HK-2 (cell line): Measurements from ENCODE around the gene MBD6.

Experiments used
- DNase-seq: peaks from one replicate; pipeline ENCODE4 v3.0.0-alpha.2; 2018; ENCODE audit not compliant: unreplicated experiment

MBD6 gene, protein sequence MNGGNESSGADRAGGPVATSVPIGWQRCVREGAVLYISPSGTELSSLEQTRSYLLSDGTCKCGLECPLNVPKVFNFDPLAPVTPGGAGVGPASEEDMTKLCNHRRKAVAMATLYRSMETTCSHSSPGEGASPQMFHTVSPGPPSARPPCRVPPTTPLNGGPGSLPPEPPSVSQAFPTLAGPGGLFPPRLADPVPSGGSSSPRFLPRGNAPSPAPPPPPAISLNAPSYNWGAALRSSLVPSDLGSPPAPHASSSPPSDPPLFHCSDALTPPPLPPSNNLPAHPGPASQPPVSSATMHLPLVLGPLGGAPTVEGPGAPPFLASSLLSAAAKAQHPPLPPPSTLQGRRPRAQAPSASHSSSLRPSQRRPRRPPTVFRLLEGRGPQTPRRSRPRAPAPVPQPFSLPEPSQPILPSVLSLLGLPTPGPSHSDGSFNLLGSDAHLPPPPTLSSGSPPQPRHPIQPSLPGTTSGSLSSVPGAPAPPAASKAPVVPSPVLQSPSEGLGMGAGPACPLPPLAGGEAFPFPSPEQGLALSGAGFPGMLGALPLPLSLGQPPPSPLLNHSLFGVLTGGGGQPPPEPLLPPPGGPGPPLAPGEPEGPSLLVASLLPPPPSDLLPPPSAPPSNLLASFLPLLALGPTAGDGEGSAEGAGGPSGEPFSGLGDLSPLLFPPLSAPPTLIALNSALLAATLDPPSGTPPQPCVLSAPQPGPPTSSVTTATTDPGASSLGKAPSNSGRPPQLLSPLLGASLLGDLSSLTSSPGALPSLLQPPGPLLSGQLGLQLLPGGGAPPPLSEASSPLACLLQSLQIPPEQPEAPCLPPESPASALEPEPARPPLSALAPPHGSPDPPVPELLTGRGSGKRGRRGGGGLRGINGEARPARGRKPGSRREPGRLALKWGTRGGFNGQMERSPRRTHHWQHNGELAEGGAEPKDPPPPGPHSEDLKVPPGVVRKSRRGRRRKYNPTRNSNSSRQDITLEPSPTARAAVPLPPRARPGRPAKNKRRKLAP

DNA sequence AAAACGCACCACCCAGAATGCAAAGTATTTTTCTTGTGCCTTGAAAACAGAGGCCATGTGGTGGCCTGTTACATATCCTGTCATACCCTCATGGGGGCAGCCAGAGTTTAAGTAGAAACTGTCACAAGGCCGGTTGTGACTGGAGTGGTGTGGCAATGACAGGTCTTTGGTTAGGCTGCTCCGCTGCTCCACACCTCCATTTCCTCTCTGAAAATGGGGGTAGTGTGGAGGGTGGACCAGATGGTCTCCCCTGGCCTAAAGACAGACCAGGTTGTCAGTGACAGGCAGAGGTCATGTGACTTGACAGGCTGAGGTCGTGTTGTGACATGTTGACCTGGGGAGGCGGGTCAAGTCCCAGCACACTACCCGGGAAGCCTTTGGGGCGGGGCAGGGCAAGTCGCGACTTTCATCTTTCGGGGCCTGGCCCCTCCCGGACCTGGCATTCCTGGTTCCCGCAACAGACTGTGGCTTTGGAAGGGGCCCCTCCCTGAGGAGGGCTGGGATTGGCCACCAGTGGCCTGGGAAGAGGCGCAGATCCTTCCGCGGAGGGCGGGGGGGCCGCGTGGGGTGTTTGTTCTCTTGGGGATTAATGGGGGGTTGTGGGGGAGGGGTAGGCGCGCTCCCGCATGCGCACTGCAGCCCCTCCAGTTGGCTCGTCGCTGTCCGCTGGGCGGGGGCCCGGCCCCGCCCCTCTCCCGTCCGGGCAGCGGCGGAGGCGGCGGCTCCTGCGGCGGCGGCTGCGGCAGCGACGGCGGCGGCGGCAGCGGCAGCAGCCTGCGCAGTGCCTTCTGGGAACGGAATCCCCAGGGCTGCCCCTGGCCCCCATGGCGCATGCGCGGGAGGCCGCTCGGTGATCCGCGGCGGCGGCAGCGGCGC lies at the start of gene MBD6:
Gene MBD6 (plus strand): TSS at position 814 of the 876 bp plus-strand sequence. CDS start 1,480 bp downstream, outside the sequence.
- peak; percentile 87 for DNase-seq

GRCh38 chr12:57473392-57473791 lies 49.2 kb upstream of the MBD6 start:
- DNase-seq = no peak

DNA sequence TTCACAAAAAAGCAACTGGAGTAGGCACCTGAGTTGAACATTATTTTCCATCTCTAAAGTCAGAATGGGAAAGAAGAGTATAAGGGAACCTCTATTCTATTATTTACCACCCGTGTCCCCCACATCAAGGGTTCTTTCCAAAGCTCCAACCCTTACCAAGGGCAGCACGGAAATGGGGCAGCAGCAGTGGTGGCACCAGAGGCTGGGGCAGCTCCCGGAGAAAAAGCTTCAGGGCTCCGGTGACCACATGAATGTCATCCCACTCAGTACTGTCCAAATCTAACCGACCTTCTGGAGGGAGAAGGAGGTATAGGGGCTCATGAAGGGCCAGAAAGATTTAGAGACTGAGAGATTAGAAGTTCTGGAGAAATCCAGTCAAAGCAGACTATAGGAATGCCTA lies 48.7 kb upstream of the MBD6 start:
- no peak for DNase-seq

GRCh38 chr12:57474430-57474829 lies 48.2 kb upstream of the MBD6 start:
- no peak for DNase-seq

- DNase-seq = no peak
Measured at GRCh38 chr12:57474862-57475261, 47.8 kb upstream of the MBD6 start.

DNA sequence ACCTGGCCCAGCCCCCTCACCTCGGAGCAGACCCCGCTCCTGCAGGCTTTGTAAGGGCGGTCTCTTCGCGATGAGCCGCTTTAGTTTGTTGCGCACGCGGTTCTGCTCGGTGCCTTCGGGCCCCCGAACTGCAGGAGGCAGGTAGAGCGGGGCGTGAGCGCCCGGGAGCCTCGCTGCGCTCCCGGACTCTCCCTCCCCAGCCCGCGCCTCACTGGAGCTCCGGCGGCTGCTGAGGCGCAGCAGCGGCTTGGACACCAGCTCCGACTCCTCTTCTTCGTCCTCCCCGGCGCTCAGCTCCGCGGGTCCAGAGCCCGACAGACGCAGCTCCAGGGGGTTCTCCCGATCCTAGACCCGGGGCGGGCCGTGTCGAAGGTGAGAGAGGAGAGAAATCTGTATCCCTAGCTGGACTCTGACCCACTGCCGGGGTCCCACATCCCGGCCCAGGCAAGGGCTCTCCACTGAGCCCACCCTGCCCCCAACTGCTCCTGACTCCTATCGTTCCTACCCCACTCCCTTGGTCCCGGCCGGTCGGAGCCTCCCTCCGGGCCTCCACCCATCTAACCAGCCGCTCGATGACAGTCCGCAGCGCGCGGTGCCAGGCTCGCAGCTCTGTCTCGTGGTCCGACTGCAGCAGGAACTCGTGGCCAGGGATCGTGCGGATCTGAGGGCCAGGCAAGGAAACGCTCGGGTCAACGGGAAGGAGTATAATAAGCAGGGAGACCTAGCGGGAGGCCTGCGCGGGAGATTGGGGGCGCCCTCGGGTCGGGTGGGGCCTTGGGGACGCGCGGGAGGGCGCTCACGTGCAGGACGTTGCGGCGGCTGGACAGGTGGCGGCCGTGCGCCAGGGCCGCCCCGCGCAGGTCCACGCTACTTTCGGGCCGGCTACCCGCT lies 47.1 kb upstream of the MBD6 start:
- DNase-seq = no peak

GRCh38 chr12:57476162-57476992 lies 46.2 kb upstream of the MBD6 start:
- DNase-seq = no peak

DNA sequence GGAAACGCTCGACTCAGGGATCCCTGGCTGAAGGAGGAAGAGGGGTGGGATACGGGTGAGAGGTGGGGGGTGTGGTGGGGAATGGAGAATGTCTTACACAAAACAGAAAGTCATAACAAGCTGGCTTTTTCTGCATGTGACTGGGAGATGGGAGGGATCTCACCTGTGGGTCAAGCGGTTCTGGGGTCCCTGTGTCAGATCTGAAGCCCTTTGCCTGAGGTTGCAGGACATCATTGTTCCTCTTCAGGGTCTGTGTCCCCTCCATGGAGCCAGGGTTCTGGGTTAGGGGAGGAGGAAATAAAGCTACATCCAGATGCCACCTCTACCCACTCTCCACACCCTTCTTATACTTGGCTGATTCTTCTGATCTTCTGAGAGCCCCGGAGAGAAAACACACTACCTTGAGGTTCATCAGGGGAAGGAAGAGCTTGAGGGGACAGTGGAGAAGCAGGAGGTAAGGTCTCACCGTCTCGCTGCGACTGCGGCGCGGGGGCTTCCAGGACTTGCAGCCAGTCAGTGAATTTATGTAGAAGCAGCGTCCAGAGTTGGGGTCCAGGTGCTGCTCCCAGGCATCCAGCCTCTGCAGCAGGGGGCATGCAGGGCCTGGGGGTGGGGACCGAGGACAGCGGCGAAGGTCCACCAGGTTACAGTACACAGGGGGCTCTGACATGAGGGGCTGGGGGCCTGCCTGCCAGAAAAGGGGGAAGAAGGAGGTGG lies 45.5 kb upstream of the MBD6 start:
- DNase-seq = no peak

- no peak for DNase-seq
Measured at GRCh38 chr12:57477710-57478681, 44.6 kb upstream of the MBD6 start.

DNA sequence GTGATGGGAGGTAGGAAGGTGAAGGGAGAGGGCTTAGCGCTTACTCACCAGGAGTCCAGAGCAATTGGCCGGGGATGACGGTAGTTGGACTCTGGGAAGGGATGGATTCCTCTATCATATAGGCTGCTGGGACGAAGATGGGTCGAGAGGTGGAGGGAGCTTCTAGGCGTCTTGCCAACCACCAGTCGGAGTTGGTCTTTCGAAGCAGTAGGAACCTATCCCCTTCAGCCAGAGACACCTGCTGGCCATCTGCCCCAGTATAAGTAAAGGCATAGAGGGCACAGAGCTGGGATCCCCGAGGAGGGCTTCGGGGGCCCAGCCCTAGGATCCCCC lies 43.6 kb upstream of the MBD6 start:
- DNase-seq = no peak

- no peak for DNase-seq
Measured at GRCh38 chr12:57479376-57480115, 43.1 kb upstream of the MBD6 start, which contains the start of gene ARHGAP9. Gene ARHGAP9, minus strand, starts transcription at chr12:57479866. Its CDS starts 460 bp downstream, at chr12:57479406.

DNA sequence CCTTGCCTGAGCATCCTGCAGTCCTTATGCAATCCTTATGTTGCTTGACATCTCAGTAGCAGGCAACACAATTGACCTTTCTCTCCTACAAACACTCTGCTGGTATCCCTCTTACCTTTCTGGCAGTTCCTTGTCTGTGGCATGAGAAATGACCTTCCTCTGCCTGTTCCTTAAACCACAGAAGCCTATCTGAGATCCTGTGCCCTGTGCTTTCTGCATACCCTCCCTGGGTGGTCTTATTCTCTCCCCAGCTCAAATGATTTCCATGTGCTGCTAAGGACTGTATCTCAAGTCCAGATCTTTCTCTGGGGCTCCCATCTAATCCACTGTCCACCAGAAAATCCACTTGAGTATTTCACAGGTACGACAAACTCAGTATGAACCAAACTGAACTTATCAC lies 41.0 kb upstream of the MBD6 start:
- DNase-seq = no peak

DNA sequence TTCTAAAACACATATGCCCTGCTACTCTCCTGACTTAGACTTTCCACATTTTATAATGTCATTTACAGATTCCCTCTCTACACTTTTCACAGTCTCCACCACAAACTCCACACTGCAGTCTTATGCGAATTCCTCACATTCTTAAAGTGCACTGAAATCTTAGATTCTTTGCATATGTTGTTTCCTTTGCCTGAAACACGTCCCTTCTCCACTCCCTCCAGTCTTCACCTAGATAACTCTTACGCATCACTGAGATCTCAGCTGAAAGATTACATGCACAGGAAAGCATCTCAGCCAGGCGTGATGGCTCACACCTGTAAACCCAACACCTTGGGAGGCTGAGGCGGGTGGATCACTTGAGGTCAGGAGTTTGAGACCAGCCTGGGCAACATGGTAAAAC lies 39.2 kb upstream of the MBD6 start:
- DNase-seq = no peak

DNA sequence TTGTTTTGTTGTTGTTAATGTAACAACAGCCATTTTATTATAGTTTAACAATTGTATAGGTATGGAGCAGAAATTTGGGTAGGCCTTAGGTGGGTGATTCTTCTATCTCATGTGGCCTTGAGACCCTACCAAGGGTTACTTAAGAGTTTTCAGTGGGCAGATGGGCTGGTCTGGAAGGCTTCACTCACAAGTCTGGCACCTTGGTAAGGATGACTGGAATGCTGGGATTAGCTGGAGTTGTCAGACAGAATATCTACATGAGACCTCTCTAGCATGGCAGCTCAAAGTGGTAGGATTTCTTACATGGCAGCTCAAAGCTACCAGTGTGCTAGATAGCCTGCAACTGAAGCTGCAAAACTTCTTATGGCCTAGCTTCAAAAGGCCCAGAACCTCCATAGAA lies 36.9 kb upstream of the MBD6 start:
- DNase-seq = no peak

DNA sequence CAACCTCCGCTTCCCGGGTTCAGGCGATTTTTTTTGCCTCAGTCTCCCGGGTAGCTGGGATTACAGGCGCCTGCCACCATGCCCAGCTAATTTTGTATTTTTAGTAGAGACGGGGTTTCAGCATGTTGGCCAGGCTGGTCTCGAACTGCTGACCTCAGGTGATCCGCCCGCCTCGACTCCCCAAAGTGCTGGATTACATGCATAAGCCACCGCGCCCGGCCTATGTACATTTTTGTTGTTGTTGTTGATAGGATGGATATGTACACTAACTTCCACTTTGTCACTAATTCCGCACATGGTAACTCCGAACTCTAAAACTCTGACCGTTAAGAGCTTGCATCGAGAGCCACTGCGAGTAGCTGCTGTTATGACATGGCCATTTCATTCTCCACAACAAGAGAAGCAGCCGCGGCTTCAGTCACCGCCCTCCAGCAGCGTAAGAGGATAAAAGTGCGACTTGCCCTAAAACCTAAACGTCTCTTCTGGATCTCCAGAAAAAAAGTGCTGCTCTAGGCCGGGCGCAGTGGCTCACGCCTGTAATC lies 35.5 kb upstream of the MBD6 start:
- no peak for DNase-seq

- peak; percentile 91 for DNase-seq
Measured at GRCh38 chr12:57487597-57488401, 34.8 kb upstream of the MBD6 start, which contains the start of gene MARS1. Gene MARS1, plus strand, starts transcription at chr12:57488068. Its CDS starts 23 bp downstream, at chr12:57488091.
